H1 (cell line): ENCODE data around the gene NT5DC1. TPM values are rescaled to one million over a fixed set of nuclear protein-coding genes. Genes with fewer than 3 reads are reported as not detected.

ENCODE experiments used
- NRF1 ChIP-seq: IDR thresholded peaks from 2 replicates; pipeline ENCODE4 v1.6.1; 2011; ENCODE audit warnings: mild to moderate bottlenecking, low read depth, low read length, improper control_type of control experiment
- TEAD4 ChIP-seq: IDR thresholded peaks from 2 replicates; pipeline ENCODE4 v1.6.1; 2012; ENCODE audit warnings: low read depth, low read length, inconsistent platforms, mixed read lengths
- polyA plus RNA-seq, 7 experiments: library from polyadenylated mRNA; depleted of rRNA in 3 of 7; stranded (reverse) in 5 of 7; unstranded in 2 of 7; fragments of >200 nt in 5 of 7; fragments of 200-250 nt in 2 of 7; gene quantifications; 1 replicate in 5 of 7; 2 replicates in 1 of 7; 4 replicates in 1 of 7; pipeline versions ENCODE4 v1.2.1 to v1.2.3, GENCODE V29; 2011 to 2013; ENCODE audit warnings: missing spikeins in 2 of 7, mixed read lengths in 2 of 7
- total RNA-seq: library from RNA; stranded (reverse); fragmentation: NEBNext Ultra II Directional; extraction: Animal tissue kit (Norgen Biotek cat#: 25700); gene quantifications from 2 replicates; pipeline ENCODE4 v1.2.1, GENCODE V29; 2021

The NT5DC1 gene
- total and polyA plus RNA-seq, 2 of the 8 experiments (the other 6 are each of a cell fraction or from before 2014, with no cell fraction given) = 25.3 to 72.7 TPM

- TF ChIP-seq NRF1 (no peak), TEAD4 (no peak)
These were observed 29.9 kb upstream of the NT5DC1 start (continued) for GRCh38 chr6:116070616-116071389.
